ENCODE results near the gene STX7.

- TF ChIP-seq EZH2 (IDR thresholded peaks at IDR 0.05; ENCODE audit: insufficient read depth, poor library complexity, severe bottlenecking) (no peak), EZH2phosphoT487 (IDR thresholded peaks at IDR 0.05; ENCODE audit: insufficient read depth, low read depth) (no peak)
These were observed 31.7 kb downstream of the STX7 start for GRCh38 chr6:132481189-132481588.

Measured in GM23248 (cell line).